HAP-1 (cell line): ENCODE measurements around the gene CPAMD8.

ENCODE experiments used
- DNase-seq, 2 experiments: peaks; one replicate each; pipeline ENCODE4 v3.0.0-alpha.2; 2016 to 2020; ENCODE audit warnings: low spot score in 2 of 2
- H3K27me3 ChIP-seq: fragments of 250-450 bp; sonication (Bioruptor Pico); 2 replicates; pipeline ENCODE4 v1.5.1; 2020; ENCODE audit warnings: low read depth, mild to moderate bottlenecking, moderate library complexity
- H3K36me3 ChIP-seq: fragments of 250-450 bp; sonication (Bioruptor Pico); replicated peaks from 2 replicates; pipeline ENCODE4 v1.5.1; 2020; ENCODE audit warnings: mild to moderate bottlenecking
- H3K4me1 ChIP-seq: fragments of 250-450 bp; sonication (Bioruptor Pico); 2 replicates; pipeline ENCODE4 v1.5.1; 2020; ENCODE audit warnings: mild to moderate bottlenecking
- H3K4me3 ChIP-seq: fragments of 250-450 bp; sonication (Bioruptor Pico); 2 replicates; pipeline ENCODE4 v1.5.1; 2020; ENCODE audit warnings: mild to moderate bottlenecking, moderate library complexity
- H3K9me3 ChIP-seq: fragments of 250-450 bp; sonication (Bioruptor Pico); 2 replicates; pipeline ENCODE4 v1.5.1; 2020; ENCODE audit warnings: mild to moderate bottlenecking, moderate library complexity
- in situ Hi-C: fragments of 300-500 bp; cut with MboI; formaldehyde crosslinking; loops from 3 replicates; pipeline ENCODE4 v1.14.3; 2020; ENCODE audit warnings: low sequenced_read_pairs, inconsistent platforms, mixed read lengths

Gene CPAMD8

GRCh38 chr19:17055636-17056035, 29.0 kb upstream of the CPAMD8 start:
- no peaks in the 10 kb centered on the region for H3K27me3 ChIP-seq
- H3K4me3 ChIP-seq, result no peak overlapping the region
- peaks cover 80% of the 10 kb centered on the region for H3K36me3 ChIP-seq
- H3K9me3 ChIP-seq, result no peaks in the 10 kb centered on the region
- no peaks in the 10 kb centered on the region for H3K4me1 ChIP-seq
- DNase-seq, result no peak
- in situ Hi-C loops, result no loop called here

DNA sequence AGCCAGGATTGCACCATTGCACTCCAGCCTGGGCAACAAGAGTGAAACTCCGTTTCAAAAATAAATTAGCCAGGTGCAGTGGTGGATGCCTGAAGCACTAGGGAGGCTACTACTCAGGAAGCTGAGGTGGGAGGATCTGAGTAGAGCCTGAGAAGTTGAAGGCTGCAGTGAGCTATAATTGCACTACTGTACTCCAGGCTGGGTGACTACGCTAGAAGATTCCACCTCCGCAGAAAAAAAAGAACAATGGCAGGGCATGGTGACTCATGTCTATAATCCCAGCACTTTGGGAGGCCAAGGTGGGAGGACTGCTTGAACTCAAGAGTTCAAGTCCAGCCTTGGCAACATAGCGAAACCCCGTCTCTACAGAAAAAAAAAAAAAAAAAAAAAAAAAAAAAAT, 28.1 kb upstream of the CPAMD8 start:
- Histone ChIP-seq H3K9me3 (no peaks in the 10 kb centered on the region), H3K4me3 (no peak overlapping the region), H3K27me3 (no peaks in the 10 kb centered on the region), H3K4me1 (no peaks in the 10 kb centered on the region), H3K36me3 (peaks cover 80% of the 10 kb centered on the region)
- DNase-seq, result no peak
- in situ Hi-C loops, result no loop called here

DNA sequence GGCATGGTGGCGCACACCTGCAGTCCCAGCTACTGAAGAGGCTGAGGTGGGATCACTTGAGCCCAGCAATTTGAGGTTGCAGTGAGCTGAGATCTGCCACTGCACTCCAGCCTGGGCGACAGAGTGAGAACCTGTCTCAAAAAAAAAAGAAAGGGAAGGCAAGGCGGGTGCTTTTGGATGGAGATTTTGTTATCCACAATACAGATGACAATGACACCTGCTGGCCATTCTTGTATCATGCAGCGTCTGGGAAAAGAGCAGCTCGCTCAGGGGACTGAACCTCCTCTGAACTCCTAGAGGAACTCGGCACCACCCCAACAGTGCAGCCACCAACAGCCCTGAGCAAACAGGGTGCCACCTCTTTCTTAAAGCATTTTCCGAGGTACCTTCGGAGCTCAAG, 25.8 kb upstream of the CPAMD8 start:
- no peaks in the 10 kb centered on the region for H3K27me3 ChIP-seq
- DNase-seq, result peak; percentile 31 to 51
- no peaks in the 10 kb centered on the region for H3K4me1 ChIP-seq
- H3K4me3 ChIP-seq, result no peak overlapping the region
- in situ Hi-C loops, result no loop called here
- no peaks in the 10 kb centered on the region for H3K9me3 ChIP-seq
- H3K36me3 ChIP-seq, result peaks cover 68% of the 10 kb centered on the region

GRCh38 chr19:17049711-17050280, 23.2 kb upstream of the CPAMD8 start:
- no peak for DNase-seq
- Histone ChIP-seq H3K4me3 (no peak overlapping the region), H3K27me3 (no peaks in the 10 kb centered on the region), H3K9me3 (no peaks in the 10 kb centered on the region), H3K4me1 (no peaks in the 10 kb centered on the region), H3K36me3 (peaks cover 49% of the 10 kb centered on the region)
- in situ Hi-C loops, result no loop called here

GRCh38 chr19:17048885-17049453, 22.4 kb upstream of the CPAMD8 start:
- Histone ChIP-seq H3K27me3 (no peaks in the 10 kb centered on the region), H3K36me3 (peaks cover 43% of the 10 kb centered on the region), H3K4me3 (no peak overlapping the region), H3K9me3 (no peaks in the 10 kb centered on the region), H3K4me1 (no peaks in the 10 kb centered on the region)
- in situ Hi-C loops, result no loop called here
- no peak for DNase-seq

GRCh38 chr19:17045907-17046502, 19.4 kb upstream of the CPAMD8 start:
- H3K36me3 ChIP-seq, result peaks cover 18% of the 10 kb centered on the region
- DNase-seq, result no peak
- no peaks in the 10 kb centered on the region for H3K27me3 ChIP-seq
- no peak overlapping the region for H3K4me3 ChIP-seq
- H3K9me3 ChIP-seq, result no peaks in the 10 kb centered on the region
- H3K4me1 ChIP-seq, result no peaks in the 10 kb centered on the region
- in situ Hi-C loops, result no loop called here

DNA sequence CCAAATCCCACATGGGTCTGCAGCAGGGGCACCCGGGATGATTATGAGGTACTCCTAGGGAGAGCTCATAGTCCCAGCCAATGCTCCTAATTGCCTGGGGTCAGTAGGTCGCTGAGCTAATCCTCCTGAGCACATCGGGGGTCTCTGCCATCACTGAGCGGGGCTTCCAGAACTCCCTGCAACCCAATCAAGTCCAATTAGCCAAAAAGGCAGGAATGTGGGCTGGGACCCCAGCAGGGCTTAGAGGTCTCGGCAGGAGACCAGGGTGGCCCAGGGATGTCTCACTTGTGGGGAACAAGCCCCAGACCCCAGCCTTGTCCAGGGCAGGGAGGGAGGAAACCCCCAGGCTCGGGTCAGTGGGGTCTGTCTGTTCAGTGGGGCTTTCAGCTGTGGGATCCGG, 17.1 kb upstream of the CPAMD8 start:
- in situ Hi-C loops, result no loop called here

DNA sequence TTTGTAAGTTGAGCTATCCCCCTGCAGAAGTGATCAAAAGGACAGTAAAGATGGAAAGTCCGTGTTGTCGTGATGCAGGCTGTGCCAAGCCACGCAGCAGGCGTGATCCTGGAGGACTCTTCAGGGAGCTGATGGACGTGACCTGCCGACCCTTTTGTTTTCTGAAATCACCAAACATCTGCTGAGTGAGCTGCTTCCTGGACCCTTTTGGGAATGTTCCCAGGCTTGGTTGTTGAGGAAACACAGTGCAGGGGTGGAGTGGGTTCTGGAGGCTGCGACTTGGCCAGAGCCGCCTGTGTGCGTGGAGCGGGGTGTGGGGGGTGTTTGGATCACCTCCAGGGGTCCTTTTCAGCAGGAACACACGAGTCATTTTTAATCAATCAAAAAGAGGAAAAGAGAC, 15.4 kb upstream of the CPAMD8 start:
- H3K4me1 ChIP-seq, result no peaks in the 10 kb centered on the region
- no peaks in the 10 kb centered on the region for H3K27me3 ChIP-seq
- no peaks in the 10 kb centered on the region for H3K36me3 ChIP-seq
- H3K4me3 ChIP-seq, result no peak overlapping the region
- no peaks in the 10 kb centered on the region for H3K9me3 ChIP-seq
- in situ Hi-C loops, result no loop called here
- DNase-seq, result no peak

More for the DNA sequence above, 17.1 kb upstream of the CPAMD8 start:
- Histone ChIP-seq H3K36me3 (peaks cover under 1% of the 10 kb centered on the region), H3K4me3 (no peak overlapping the region), H3K9me3 (no peaks in the 10 kb centered on the region), H3K27me3 (no peaks in the 10 kb centered on the region), H3K4me1 (no peaks in the 10 kb centered on the region)
- no peak for DNase-seq

GRCh38 chr19:17037966-17038500, 11.4 kb upstream of the CPAMD8 start:
- H3K4me1 ChIP-seq, result no peaks in the 10 kb centered on the region
- no peaks in the 10 kb centered on the region for H3K36me3 ChIP-seq
- no peak overlapping the region for H3K4me3 ChIP-seq
- no peak for DNase-seq
- in situ Hi-C loops, result no loop called here
- H3K9me3 ChIP-seq, result no peaks in the 10 kb centered on the region
- no peaks in the 10 kb centered on the region for H3K27me3 ChIP-seq

- Histone ChIP-seq H3K36me3 (no peaks in the 10 kb centered on the region), H3K4me3 (no peak overlapping the region), H3K9me3 (no peaks in the 10 kb centered on the region), H3K27me3 (no peaks in the 10 kb centered on the region), H3K4me1 (no peaks in the 10 kb centered on the region)
- DNase-seq, result no peak
- in situ Hi-C loops, result no loop called here
Measured at GRCh38 chr19:17037184-17037583, 10.6 kb upstream of the CPAMD8 start.

DNA sequence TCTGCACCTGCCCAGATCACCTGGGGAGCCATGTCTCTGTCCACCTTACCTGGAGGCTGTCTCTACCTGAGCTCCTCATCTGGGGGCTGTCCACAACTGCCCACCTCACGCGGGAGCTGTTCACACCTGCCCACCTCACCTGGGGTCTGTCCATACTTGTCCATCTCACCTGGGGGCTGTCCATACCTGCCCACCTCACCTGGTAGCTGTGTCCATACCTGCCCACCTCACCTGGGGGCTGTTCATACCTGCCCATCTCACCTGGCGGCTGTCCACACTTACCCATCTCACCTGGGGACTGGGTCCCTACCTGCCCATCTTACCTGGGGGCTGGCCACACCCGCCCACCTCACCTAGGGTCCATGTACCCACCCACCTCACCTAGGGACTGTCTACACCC, 10.0 kb upstream of the CPAMD8 start:
- Histone ChIP-seq H3K9me3 (no peaks in the 10 kb centered on the region), H3K36me3 (no peaks in the 10 kb centered on the region), H3K4me1 (no peaks in the 10 kb centered on the region), H3K27me3 (no peaks in the 10 kb centered on the region), H3K4me3 (no peak overlapping the region)
- in situ Hi-C loops, result no loop called here
- DNase-seq, result no peak

DNA sequence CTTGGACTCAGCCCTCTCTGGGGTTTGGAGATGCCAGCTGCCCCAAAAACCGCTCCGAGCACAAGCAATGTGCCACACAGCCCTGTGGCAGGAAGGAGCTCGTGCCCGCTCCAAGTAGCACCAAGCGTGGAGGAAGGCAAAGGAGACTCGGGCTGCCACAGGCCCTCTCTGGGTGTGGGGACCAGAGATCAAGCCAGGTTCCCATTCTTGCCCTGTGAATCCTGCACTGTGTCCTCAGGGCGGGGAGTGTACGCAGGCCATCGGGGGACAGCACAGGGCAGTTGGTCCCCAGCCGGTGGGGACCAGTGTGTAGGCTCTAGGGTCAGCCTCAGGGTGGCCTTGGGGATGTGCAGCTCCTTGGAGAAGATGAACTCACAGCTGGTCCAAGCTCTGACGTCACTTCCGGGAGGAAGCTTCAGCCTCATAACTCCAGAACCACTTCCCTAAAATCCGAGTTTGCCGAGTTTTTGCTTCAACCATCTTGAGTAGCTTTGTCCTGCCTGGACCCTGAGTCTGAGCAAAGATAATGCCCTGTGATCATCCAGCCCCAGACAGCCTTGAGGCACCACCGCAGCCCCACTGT, 9.3 kb upstream of the CPAMD8 start:
- in situ Hi-C loops, result no loop called here
- peak in 1 of 2 experiments; percentile 28 for DNase-seq
- no peaks in the 10 kb centered on the region for H3K9me3 ChIP-seq
- no peak overlapping the region for H3K4me3 ChIP-seq
- H3K27me3 ChIP-seq, result no peaks in the 10 kb centered on the region
- no peaks in the 10 kb centered on the region for H3K36me3 ChIP-seq
- no peaks in the 10 kb centered on the region for H3K4me1 ChIP-seq

- 0 out of 2 replicates have a peak, but pooled peaks cover 4% of the 10 kb centered on the region for H3K27me3 ChIP-seq
- H3K4me3 ChIP-seq, result no peak overlapping the region
- in situ Hi-C loops, result no loop called here
- no peak for DNase-seq
- no peaks in the 10 kb centered on the region for H3K9me3 ChIP-seq
- no peaks in the 10 kb centered on the region for H3K4me1 ChIP-seq
- H3K36me3 ChIP-seq, result no peaks in the 10 kb centered on the region
Measured at GRCh38 chr19:17031741-17032140, 5.1 kb upstream of the CPAMD8 start.

DNA sequence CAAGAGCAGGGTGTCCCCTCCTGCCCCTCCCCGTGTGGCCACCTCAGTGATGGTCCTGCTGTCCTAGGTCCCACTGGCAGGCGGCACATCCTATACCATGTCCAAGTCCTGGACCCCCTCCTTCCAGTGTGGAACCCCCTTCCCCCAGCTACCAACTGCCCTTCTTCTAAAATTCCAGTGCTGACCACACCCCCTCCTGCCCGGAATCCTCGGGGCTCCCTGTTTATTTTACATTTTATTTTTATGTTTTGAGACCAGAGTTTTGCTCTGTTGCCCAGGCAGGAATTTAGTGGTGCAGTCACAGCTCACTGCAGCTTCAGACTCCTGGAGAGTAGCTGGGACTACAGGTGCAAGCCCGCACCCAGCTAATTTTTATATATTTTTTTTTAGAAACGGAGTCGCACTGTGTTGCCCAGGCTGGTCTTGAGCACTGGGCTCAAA, 945 bp upstream of the CPAMD8 start:
- no peak for DNase-seq
- Histone ChIP-seq H3K9me3 (no peaks in the 10 kb centered on the region), H3K27me3 (peaks cover 21% of the 10 kb centered on the region), H3K4me3 (no peak overlapping the region), H3K36me3 (no peaks in the 10 kb centered on the region), H3K4me1 (no peaks in the 10 kb centered on the region)
- in situ Hi-C loops, result no loop called here
